Ramos (cell line): Measurements from ENCODE around the gene USP3.
"Not testable (repeated sequence)": the region's sequence is repeated elsewhere in the genome, so short reads cannot be mapped to it uniquely, and the experiment has no call there.

ENCODE experiments used
- in situ Hi-C: fragments of 300-500 bp; cut with MboI; formaldehyde crosslinking; loops from one replicate; pipeline ENCODE4 v1.14.3; 2022; ENCODE audit warnings: low sequenced_read_pairs; ENCODE audit not compliant: unreplicated experiment

Gene USP3

GRCh38 chr15:63507878-63508818 is 3.8 kb downstream of the USP3 start:
- in situ Hi-C loops = no loop called here

- in situ Hi-C loops = no loop called here
These were observed 4.9 kb downstream of the USP3 start for GRCh38 chr15:63509056-63509954.

GRCh38 chr15:63509955-63510940 is 5.9 kb downstream of the USP3 start:
- in situ Hi-C loops = no loop called here

GRCh38 chr15:63512148-63512547 is 7.8 kb downstream of the USP3 start:
- in situ Hi-C loops = no loop called here

- in situ Hi-C loops = no loop called here
These were observed 8.9 kb downstream of the USP3 start for GRCh38 chr15:63513271-63513670.

- in situ Hi-C loops = no loop called here
These were observed 9.3 kb downstream of the USP3 start for GRCh38 chr15:63513728-63514127.

- in situ Hi-C loops = no loop called here
These were observed 10.1 kb downstream of the USP3 start for GRCh38 chr15:63514531-63514943.

GRCh38 chr15:63517202-63517601 is 12.8 kb downstream of the USP3 start:
- in situ Hi-C loops = no loop called here

GRCh38 chr15:63517628-63518027 is 13.2 kb downstream of the USP3 start:
- in situ Hi-C loops = no loop called here

GRCh38 chr15:63519041-63519440 is 14.6 kb downstream of the USP3 start:
- in situ Hi-C loops = no loop called here

- in situ Hi-C loops = no loop called here
These were observed 15.3 kb downstream of the USP3 start for GRCh38 chr15:63519548-63520178.

GRCh38 chr15:63520462-63520861 is 16.1 kb downstream of the USP3 start:
- in situ Hi-C loops = not testable (repeated sequence)

GRCh38 chr15:63522225-63522578 is 17.8 kb downstream of the USP3 start:
- in situ Hi-C loops = no loop called here

GRCh38 chr15:63523306-63523990 is 19.1 kb downstream of the USP3 start:
- in situ Hi-C loops = no loop called here

GRCh38 chr15:63524316-63525015 is 20.1 kb downstream of the USP3 start:
- in situ Hi-C loops = no loop called here

GRCh38 chr15:63526401-63526800 is 22.0 kb downstream of the USP3 start:
- in situ Hi-C loops = no loop called here

- in situ Hi-C loops = no loop called here
These were observed 23.8 kb downstream of the USP3 start for GRCh38 chr15:63528138-63528659.

- in situ Hi-C loops = no loop called here
These were observed 25.8 kb downstream of the USP3 start for GRCh38 chr15:63530235-63530634.
